ENCODE results near the gene FNIP2.
A peak's percentile ranks its signal among the peaks of the same experiment; 100 is the strongest.

The FNIP2 gene

GRCh38 chr4:158819942-158820786 is 51.3 kb downstream of the FNIP2 start:
- DNase-seq, result no peak
- no peaks in the 10 kb centered on the region for H3K27me3 ChIP-seq
- no peak overlapping the region for H3K4me3 ChIP-seq (ENCODE audit: low read depth, low read length)
- peaks cover 17% of the 10 kb centered on the region for H3K4me1 ChIP-seq
- H3K36me3 ChIP-seq, result no peaks in the 10 kb centered on the region
- no peak for TF ChIP-seq CTCF (IDR thresholded peaks at IDR 0.05; ENCODE audit: low read depth, low read length)
- H3K9me3 ChIP-seq, result no peaks in the 10 kb centered on the region

- no peaks in the 10 kb centered on the region for H3K36me3 ChIP-seq
- no peaks in the 10 kb centered on the region for H3K9me3 ChIP-seq
- H3K27me3 ChIP-seq, result no peaks in the 10 kb centered on the region
- TF ChIP-seq CTCF (IDR thresholded peaks at IDR 0.05; ENCODE audit: low read depth, low read length), result no peak
- no peak for DNase-seq
- no peak overlapping the region for H3K4me3 ChIP-seq (ENCODE audit: low read depth, low read length)
- peaks cover 27% of the 10 kb centered on the region for H3K4me1 ChIP-seq
Measured at GRCh38 chr4:158821228-158821971, 52.6 kb downstream of the FNIP2 start.

- TF ChIP-seq CTCF (IDR thresholded peaks at IDR 0.05; ENCODE audit: low read depth, low read length), result no peak
- Histone ChIP-seq H3K27me3 (no peaks in the 10 kb centered on the region), H3K36me3 (no peaks in the 10 kb centered on the region), H3K4me1 (peaks cover 34% of the 10 kb centered on the region), H3K9me3 (no peaks in the 10 kb centered on the region), H3K4me3 (ENCODE audit: low read depth, low read length) (no peak overlapping the region)
- DNase-seq, result no peak
Measured at GRCh38 chr4:158822348-158822747, 53.5 kb downstream of the FNIP2 start.

GRCh38 chr4:158823461-158823873 is 54.6 kb downstream of the FNIP2 start:
- Histone ChIP-seq H3K9me3 (no peaks in the 10 kb centered on the region), H3K27me3 (no peaks in the 10 kb centered on the region), H3K4me1 (peaks cover 37% of the 10 kb centered on the region), H3K4me3 (ENCODE audit: low read depth, low read length) (no peak overlapping the region), H3K36me3 (no peaks in the 10 kb centered on the region)
- DNase-seq, result no peak
- TF ChIP-seq CTCF (IDR thresholded peaks at IDR 0.05; ENCODE audit: low read depth, low read length), result no peak

GRCh38 chr4:158824425-158825274 is 55.8 kb downstream of the FNIP2 start:
- TF ChIP-seq CTCF (IDR thresholded peaks at IDR 0.05; ENCODE audit: low read depth, low read length), result no peak
- DNase-seq, result peak; percentile 39
- peaks cover 28% of the 10 kb centered on the region for H3K4me1 ChIP-seq

More at GRCh38 chr4:158824425-158825274, 55.8 kb downstream of the FNIP2 start:
- Histone ChIP-seq H3K4me3 (ENCODE audit: low read depth, low read length) (no peak overlapping the region), H3K36me3 (no peaks in the 10 kb centered on the region), H3K27me3 (no peaks in the 10 kb centered on the region), H3K9me3 (no peaks in the 10 kb centered on the region)

Data from BE2C (cell line).